GM12878 (cell line): ENCODE measurements around the gene RSKR. TPM values are rescaled to one million over a fixed set of nuclear protein-coding genes. Genes with fewer than 3 reads are reported as not detected.

Experiments used
- CEBPB ChIP-seq, 2 experiments: fragments of 150-350 bp in 1 of 2; IDR thresholded peaks; 2 replicates each; pipeline ENCODE4 v1.6.1; 2012 to 2014; ENCODE audit warnings: low read depth in 2 of 2, low read length in 2 of 2, borderline replicate concordance in 1 of 2, inconsistent platforms in 1 of 2
- CHD4 ChIP-seq: fragments of 200-600 bp; sonication (generic); IDR thresholded peaks from 2 replicates; pipeline ENCODE4 v1.6.1; 2016; ENCODE audit warnings: mild to moderate bottlenecking
- FOXK2 ChIP-seq: fragments of 450-650 bp; IDR thresholded peaks from 2 replicates; pipeline ENCODE4 v1.6.1; 2017; ENCODE audit warnings: mild to moderate bottlenecking, moderate library complexity
- GABPA ChIP-seq: IDR thresholded peaks from 2 replicates; pipeline ENCODE4 v1.6.1; 2014; ENCODE audit warnings: antibody characterized with exemption, low read depth, mild to moderate bottlenecking, inconsistent platforms
- GATAD2B ChIP-seq: fragments of 450-650 bp; conservative IDR thresholded peaks from 2 replicates; pipeline ENCODE4 v1.6.1; 2017; ENCODE audit warnings: low read depth, mild to moderate bottlenecking, moderate library complexity
- KAT2A ChIP-seq: conservative IDR thresholded peaks from 2 replicates; pipeline ENCODE4 v1.6.1; 2011; ENCODE audit warnings: low read depth, low read length; ENCODE audit not compliant: control insufficient read depth
- MYB ChIP-seq: fragments of 150-350 bp; IDR thresholded peaks from 2 replicates; pipeline ENCODE4 v1.6.1; 2014; ENCODE audit warnings: mild to moderate bottlenecking, low read depth, low read length, borderline replicate concordance
- MYC ChIP-seq: IDR thresholded peaks from 2 replicates; pipeline ENCODE4 v1.6.1; 2011; ENCODE audit warnings: mild to moderate bottlenecking, low read length, moderate library complexity, inconsistent platforms; ENCODE audit not compliant: insufficient read depth, insufficient replicate concordance, insufficient read length, severe bottlenecking
- NR2C2 ChIP-seq: IDR thresholded peaks from 2 replicates; pipeline ENCODE4 v1.6.1; 2011; ENCODE audit warnings: borderline replicate concordance, low read depth; ENCODE audit not compliant: control insufficient read depth, insufficient read length
- NRF1 ChIP-seq: conservative IDR thresholded peaks from 2 replicates; pipeline ENCODE4 v1.6.1; 2011; ENCODE audit warnings: mild to moderate bottlenecking, low read depth, low read length, improper control_type of control experiment
- POU2F2 ChIP-seq: IDR thresholded peaks from 3 replicates; pipeline ENCODE4 v1.6.1; 2011; ENCODE audit warnings: low read depth, mild to moderate bottlenecking, low read length, borderline replicate concordance
- SMAD5 ChIP-seq: IDR thresholded peaks from 2 replicates; pipeline ENCODE4 v1.6.1; 2016; ENCODE audit warnings: antibody characterized with exemption, low read depth
- TCF3 ChIP-seq: IDR thresholded peaks from 2 replicates; pipeline ENCODE4 v1.6.1; 2012; ENCODE audit warnings: low read depth, mild to moderate bottlenecking, low read length, borderline replicate concordance; ENCODE audit not compliant: insufficient read depth
- ZNF207 ChIP-seq: fragments of 450-650 bp; IDR thresholded peaks from 2 replicates; pipeline ENCODE4 v1.6.1; 2014; ENCODE audit warnings: antibody characterized with exemption, mild to moderate bottlenecking, borderline replicate concordance
- polyA plus RNA-seq, 11 experiments: library from polyadenylated mRNA; depleted of rRNA in 4 of 11; unstranded in 6 of 11; stranded (reverse) in 5 of 11; fragments of >200 nt; fragmentation: Nextera tagmentation in 4 of 11; fragmentation: Illumina TruSeq in 1 of 11; extraction: Ambion mirVana in 4 of 11; extraction: Trizol in 1 of 11; gene quantifications; 1 replicate in 1 of 11; 2 replicates in 10 of 11; pipeline versions ENCODE4 v1.2.1 to v1.2.3, GENCODE V29; 2011 to 2016; ENCODE audit warnings: inconsistent platforms in 2 of 11, missing spikeins in 2 of 11, low read depth in 1 of 11
- total RNA-seq, 4 experiments: library from RNA; depleted of rRNA in 3 of 4; stranded (reverse); fragments of >200 nt in 3 of 4; fragmentation: Illumina TruSeq in 1 of 4; extraction: Trizol in 1 of 4; gene quantifications; 2 replicates each; pipeline versions ENCODE4 v1.2.1 to v1.2.3, GENCODE V29; 2013 to 2021
- TF ChIP-seq, protein P1 (sequence below): fragments of 450-650 bp; IDR thresholded peaks from 2 replicates; pipeline ENCODE4 v1.6.1; 2017; ENCODE audit warnings: mild to moderate bottlenecking, moderate library complexity
- TF ChIP-seq, protein P2 (sequence below): fragments of 450-650 bp; IDR thresholded peaks from 2 replicates; pipeline ENCODE4 v1.6.1; 2017; ENCODE audit warnings: mild to moderate bottlenecking
- TF ChIP-seq, protein P3 (sequence below): IDR thresholded peaks from 2 replicates; pipeline ENCODE4 v1.6.1; 2011; ENCODE audit warnings: borderline replicate concordance, low read depth, mild to moderate bottlenecking, moderate library complexity, low read length; ENCODE audit not compliant: insufficient read depth, poor library complexity, severe bottlenecking
- TF ChIP-seq, protein P4 (sequence below): IDR thresholded peaks from 2 replicates; pipeline ENCODE4 v1.6.1; 2011; ENCODE audit warnings: low read depth, mild to moderate bottlenecking, low read length, moderate library complexity, borderline replicate concordance; ENCODE audit errors: extremely low read depth
- TF ChIP-seq, protein P5 (sequence below): IDR thresholded peaks from 2 replicates; pipeline ENCODE4 v1.6.1; 2012; ENCODE audit warnings: low read depth, low read length, improper control_type of control experiment

The RSKR gene
- total and polyA plus RNA-seq, 10 of the 15 experiments (the other 5 are each of a cell fraction or from before 2014, with no cell fraction given): 0.52 to 22.4 (median 8.7) TPM

DNA sequence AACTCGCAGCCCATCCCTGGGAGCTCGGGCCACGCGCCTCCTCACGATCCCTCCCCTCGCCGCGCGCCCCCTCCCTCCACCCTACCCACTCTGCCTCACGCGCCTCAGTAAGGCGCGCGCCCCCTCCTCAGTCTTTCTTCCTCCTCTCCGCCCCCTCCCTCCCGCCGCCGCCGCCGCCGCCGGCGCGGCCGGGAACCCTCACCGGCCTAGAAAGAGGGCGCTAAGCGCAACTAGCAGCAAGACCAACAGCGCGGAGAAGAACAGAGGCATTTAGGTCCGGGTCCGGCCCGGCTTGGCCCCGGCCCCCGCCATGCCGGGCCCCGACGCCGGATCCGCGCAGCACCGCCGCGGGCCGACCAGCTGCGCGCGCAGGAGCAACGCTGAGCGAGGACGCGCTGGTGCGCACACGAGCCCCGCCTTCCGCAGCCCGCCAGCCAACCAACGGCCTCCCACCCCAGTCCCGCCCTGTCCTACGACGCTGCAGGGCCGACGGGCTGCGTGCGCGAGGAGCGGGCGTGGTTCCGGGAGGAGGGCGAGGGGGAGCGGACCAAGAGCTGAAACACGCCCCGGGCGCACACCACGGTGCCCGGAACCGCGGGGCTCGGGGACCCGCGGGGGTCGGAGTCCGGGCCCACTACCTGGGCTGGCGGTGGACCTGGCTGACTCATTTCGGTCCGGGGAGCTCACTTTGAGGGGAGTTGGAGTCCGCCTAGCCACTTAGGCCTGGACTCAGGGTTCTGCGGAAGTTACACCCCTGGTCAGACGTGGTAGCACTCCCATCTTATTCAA is 31.0 kb upstream of the RSKR start, which contains the start of gene BLTP2 (continued):
- TF ChIP-seq, protein P1, sequence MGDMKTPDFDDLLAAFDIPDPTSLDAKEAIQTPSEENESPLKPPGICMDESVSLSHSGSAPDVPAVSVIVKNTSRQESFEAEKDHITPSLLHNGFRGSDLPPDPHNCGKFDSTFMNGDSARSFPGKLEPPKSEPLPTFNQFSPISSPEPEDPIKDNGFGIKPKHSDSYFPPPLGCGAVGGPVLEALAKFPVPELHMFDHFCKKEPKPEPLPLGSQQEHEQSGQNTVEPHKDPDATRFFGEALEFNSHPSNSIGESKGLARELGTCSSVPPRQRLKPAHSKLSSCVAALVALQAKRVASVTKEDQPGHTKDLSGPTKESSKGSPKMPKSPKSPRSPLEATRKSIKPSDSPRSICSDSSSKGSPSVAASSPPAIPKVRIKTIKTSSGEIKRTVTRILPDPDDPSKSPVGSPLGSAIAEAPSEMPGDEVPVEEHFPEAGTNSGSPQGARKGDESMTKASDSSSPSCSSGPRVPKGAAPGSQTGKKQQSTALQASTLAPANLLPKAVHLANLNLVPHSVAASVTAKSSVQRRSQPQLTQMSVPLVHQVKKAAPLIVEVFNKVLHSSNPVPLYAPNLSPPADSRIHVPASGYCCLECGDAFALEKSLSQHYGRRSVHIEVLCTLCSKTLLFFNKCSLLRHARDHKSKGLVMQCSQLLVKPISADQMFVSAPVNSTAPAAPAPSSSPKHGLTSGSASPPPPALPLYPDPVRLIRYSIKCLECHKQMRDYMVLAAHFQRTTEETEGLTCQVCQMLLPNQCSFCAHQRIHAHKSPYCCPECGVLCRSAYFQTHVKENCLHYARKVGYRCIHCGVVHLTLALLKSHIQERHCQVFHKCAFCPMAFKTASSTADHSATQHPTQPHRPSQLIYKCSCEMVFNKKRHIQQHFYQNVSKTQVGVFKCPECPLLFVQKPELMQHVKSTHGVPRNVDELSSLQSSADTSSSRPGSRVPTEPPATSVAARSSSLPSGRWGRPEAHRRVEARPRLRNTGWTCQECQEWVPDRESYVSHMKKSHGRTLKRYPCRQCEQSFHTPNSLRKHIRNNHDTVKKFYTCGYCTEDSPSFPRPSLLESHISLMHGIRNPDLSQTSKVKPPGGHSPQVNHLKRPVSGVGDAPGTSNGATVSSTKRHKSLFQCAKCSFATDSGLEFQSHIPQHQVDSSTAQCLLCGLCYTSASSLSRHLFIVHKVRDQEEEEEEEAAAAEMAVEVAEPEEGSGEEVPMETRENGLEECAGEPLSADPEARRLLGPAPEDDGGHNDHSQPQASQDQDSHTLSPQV: no peak
- no peak for TF ChIP-seq MYB
- peak; percentile 49; the same call in 1 of the 2 replicates for TF ChIP-seq FOXK2
- TF ChIP-seq NRF1: peak; percentile 60
- 0 out of 2 replicates have a peak, but pooled peaks have one; percentile 43 for TF ChIP-seq ZNF207
- no peak for TF ChIP-seq CEBPB (IDR thresholded peaks at IDR 0.05; ENCODE audit: borderline replicate concordance in 1 of 2, low read depth in 2 of 2, low read length in 2 of 2)
- TF ChIP-seq, protein P2, sequence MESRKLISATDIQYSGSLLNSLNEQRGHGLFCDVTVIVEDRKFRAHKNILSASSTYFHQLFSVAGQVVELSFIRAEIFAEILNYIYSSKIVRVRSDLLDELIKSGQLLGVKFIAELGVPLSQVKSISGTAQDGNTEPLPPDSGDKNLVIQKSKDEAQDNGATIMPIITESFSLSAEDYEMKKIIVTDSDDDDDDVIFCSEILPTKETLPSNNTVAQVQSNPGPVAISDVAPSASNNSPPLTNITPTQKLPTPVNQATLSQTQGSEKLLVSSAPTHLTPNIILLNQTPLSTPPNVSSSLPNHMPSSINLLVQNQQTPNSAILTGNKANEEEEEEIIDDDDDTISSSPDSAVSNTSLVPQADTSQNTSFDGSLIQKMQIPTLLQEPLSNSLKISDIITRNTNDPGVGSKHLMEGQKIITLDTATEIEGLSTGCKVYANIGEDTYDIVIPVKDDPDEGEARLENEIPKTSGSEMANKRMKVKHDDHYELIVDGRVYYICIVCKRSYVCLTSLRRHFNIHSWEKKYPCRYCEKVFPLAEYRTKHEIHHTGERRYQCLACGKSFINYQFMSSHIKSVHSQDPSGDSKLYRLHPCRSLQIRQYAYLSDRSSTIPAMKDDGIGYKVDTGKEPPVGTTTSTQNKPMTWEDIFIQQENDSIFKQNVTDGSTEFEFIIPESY: no peak
- TF ChIP-seq, protein P3, sequence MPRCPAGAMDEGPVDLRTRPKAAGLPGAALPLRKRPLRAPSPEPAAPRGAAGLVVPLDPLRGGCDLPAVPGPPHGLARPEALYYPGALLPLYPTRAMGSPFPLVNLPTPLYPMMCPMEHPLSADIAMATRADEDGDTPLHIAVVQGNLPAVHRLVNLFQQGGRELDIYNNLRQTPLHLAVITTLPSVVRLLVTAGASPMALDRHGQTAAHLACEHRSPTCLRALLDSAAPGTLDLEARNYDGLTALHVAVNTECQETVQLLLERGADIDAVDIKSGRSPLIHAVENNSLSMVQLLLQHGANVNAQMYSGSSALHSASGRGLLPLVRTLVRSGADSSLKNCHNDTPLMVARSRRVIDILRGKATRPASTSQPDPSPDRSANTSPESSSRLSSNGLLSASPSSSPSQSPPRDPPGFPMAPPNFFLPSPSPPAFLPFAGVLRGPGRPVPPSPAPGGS: peak; percentile 60
- 0 out of 2 replicates have a peak, but pooled peaks have one; percentile 36 for TF ChIP-seq SMAD5
- no peak for TF ChIP-seq KAT2A
- TF ChIP-seq, protein P4, sequence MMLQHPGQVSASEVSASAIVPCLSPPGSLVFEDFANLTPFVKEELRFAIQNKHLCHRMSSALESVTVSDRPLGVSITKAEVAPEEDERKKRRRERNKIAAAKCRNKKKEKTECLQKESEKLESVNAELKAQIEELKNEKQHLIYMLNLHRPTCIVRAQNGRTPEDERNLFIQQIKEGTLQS: no peak
- TF ChIP-seq TCF3: 0 out of 2 replicates have a peak, but pooled peaks have one; percentile 43
- peak; percentile 64 for TF ChIP-seq MYC
- TF ChIP-seq, protein P5, sequence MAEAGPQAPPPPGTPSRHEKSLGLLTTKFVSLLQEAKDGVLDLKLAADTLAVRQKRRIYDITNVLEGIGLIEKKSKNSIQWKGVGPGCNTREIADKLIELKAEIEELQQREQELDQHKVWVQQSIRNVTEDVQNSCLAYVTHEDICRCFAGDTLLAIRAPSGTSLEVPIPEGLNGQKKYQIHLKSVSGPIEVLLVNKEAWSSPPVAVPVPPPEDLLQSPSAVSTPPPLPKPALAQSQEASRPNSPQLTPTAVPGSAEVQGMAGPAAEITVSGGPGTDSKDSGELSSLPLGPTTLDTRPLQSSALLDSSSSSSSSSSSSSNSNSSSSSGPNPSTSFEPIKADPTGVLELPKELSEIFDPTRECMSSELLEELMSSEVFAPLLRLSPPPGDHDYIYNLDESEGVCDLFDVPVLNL: 0 out of 2 replicates have a peak, but pooled peaks have one; percentile 33
- TF ChIP-seq CHD4: no peak
- no peak for TF ChIP-seq NR2C2
- TF ChIP-seq GATAD2B: peak; percentile 79; the same call in 1 of the 2 replicates
- 0 out of 3 replicates have a peak, but pooled peaks have one; percentile 26 for TF ChIP-seq POU2F2
- TF ChIP-seq GABPA: no peak; the same call in 1 of the 2 replicates
